Natural killer cell (primary cell): Measurements from ENCODE around the gene SLC25A26. TPM values are rescaled to one million over a fixed set of nuclear protein-coding genes. Genes with fewer than 3 reads are reported as not detected.

Experiments
- ATAC-seq, 3 donors: fragments of 150-1000 bp in 2 of 3; fragments of 200-7000 bp in 1 of 3; cut with Tn5 transposase; 1 replicate in 1 of 3; 2 replicates in 2 of 3; pipeline ENCODE4 v1.10.0; 2021; ENCODE audit warnings: mild to moderate bottlenecking in 2 of 3, moderate library complexity in 2 of 3
- DNase-seq, 2 donors: peaks; one replicate each; pipeline versions ENCODE4 v3.0.0 to v3.0.0-alpha.2; 2013 to 2021; ENCODE audit warnings: mixed read lengths in 1 of 2
- H3K27ac ChIP-seq: one replicate; pipeline ENCODE4 v1.5.1; 2013; ENCODE audit warnings: mild to moderate bottlenecking, low read length
- H3K27me3 ChIP-seq: one replicate; pipeline ENCODE4 v1.6.1; 2013; ENCODE audit warnings: low read length; ENCODE audit not compliant: control insufficient read depth, insufficient read depth
- H3K36me3 ChIP-seq: one replicate; pipeline ENCODE4 v1.6.1; 2013; ENCODE audit warnings: low read length; ENCODE audit not compliant: control insufficient read depth, insufficient read depth
- H3K4me1 ChIP-seq: one replicate; pipeline ENCODE4 v1.6.1; 2013; ENCODE audit warnings: low read length; ENCODE audit not compliant: control insufficient read depth, insufficient read depth
- H3K4me3 ChIP-seq: one replicate; pipeline ENCODE4 v1.5.1; 2013; ENCODE audit warnings: low read length
- H3K9me3 ChIP-seq: one replicate; pipeline ENCODE4 v1.6.1; 2013; ENCODE audit warnings: low read length; ENCODE audit not compliant: control insufficient read depth, insufficient read depth
- H3K27ac Mint-ChIP-seq, 2 donors: one replicate each; pipeline ENCODE4 v1.8.0; 2022; ENCODE audit warnings: mild to moderate bottlenecking in 2 of 2, mixed read lengths in 2 of 2, moderate library complexity in 1 of 2
- H3K27me3 Mint-ChIP-seq, 2 donors: one replicate each; pipeline ENCODE4 v1.8.0; 2022; ENCODE audit warnings: low read depth in 2 of 2, mixed read lengths in 2 of 2
- H3K36me3 Mint-ChIP-seq: one replicate; pipeline ENCODE4 v1.8.0; 2022; ENCODE audit warnings: mixed read lengths
- H3K4me1 Mint-ChIP-seq, 2 donors: one replicate each; pipeline ENCODE4 v1.8.0; 2022; ENCODE audit warnings: mixed read lengths in 2 of 2
- H3K4me3 Mint-ChIP-seq: one replicate; pipeline ENCODE4 v1.8.0; 2022; ENCODE audit warnings: mild to moderate bottlenecking, moderate library complexity, mixed read lengths
- H3K9me3 Mint-ChIP-seq, 2 donors: one replicate each; pipeline ENCODE4 v1.8.0; 2022; ENCODE audit warnings: mixed read lengths in 2 of 2
- WGBS: methylation state at CpG from one replicate; pipeline ENCODE4 v1.1.7; 2013; ENCODE audit warnings: missing lambda C conversion rate; ENCODE audit not compliant: insufficient coverage; 5-methylcytosine and 5-hydroxymethylcytosine counted together
- intact Hi-C: fragments of 100-400 bp; cut with micrococcal nuclease; formaldehyde crosslinking; loops from one replicate; pipeline ENCODE4 v1.14.2; 2022
- total RNA-seq, 4 donors: library from RNA; stranded (reverse); fragments of 120-200 nt in 1 of 4; gene quantifications; one replicate each; pipeline versions ENCODE4 v1.2.3 to v1.2.4, GENCODE V29; 2013 to 2022
- TF ChIP-seq, protein P1 (sequence below): fragments of 200-600 bp; IDR thresholded peaks from one replicate; pipeline ENCODE4 v1.8.0; 2022; ENCODE audit warnings: antibody characterized with exemption

Gene SLC25A26
- total RNA-seq, 3 donors from 2014 or later (not counting 1 experiment from before 2014, with no cell fraction given) = 18.4 to 23.9 (median 23.3) TPM

DNA sequence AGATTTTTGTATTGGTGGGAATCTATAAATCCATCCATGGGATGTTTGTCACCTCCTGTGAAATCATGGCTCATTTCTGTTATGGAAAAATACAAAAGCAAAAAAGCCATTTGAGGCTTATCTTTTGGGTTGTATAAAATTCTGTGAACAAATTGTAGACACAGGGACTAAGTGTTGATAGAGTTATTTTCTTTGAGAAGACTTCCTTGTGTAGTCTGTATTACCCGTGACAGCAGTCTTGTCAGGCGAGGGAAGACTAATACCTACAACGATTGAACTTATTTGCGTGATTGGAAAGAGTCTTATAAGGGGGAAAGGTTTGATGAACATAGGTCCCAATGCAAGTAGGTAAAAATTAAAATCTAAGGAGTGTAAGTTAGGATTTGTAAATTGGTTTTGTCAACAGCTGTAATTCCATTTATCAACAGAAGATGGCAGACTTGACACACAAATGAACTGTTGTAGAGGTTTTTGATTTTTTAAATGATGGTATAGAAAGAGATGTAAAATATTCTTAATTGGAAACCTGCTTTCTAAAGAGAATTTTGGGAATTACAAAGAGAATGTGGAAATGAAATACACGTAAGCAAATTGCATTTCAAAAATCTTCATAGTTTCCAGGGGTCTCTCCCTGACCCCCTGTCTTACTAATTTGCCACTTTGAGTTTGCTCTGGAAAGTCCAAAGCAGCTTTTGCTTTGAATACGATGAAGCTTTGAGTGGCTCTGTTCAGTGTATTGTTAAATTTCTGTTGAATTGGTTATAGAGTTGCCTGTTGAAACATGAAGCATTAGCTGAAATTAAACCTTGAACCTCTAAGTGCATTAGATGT is 33.2 kb downstream of the SLC25A26 start:
- H3K4me1 Mint-ChIP-seq = peaks cover 0 to 7% of the 10 kb centered on the region in 2 donors
- Histone ChIP-seq H3K4me1 (no peaks in the 10 kb centered on the region), H3K27me3 (no peaks in the 10 kb centered on the region), H3K4me3 (no peak overlapping the region), H3K27ac (no peak overlapping the region), H3K36me3 (peaks cover 6% of the 10 kb centered on the region), H3K9me3 (no peaks in the 10 kb centered on the region)
- H3K9me3 Mint-ChIP-seq = no peaks in the 10 kb centered on the region
- intact Hi-C loops = loop anchor here (1.0 kb wide), 3 partner anchors 22 to 562 kb away; no protein-coding TSS in a partner anchor
- no peak overlapping the region for H3K4me3 Mint-ChIP-seq
- WGBS = 81% methylated on average over 6 of the region's 6 CpGs
- H3K27ac Mint-ChIP-seq = no peak overlapping the region
- DNase-seq = peak in 1 of 2 donors; percentile 69
- TF ChIP-seq, protein P1, sequence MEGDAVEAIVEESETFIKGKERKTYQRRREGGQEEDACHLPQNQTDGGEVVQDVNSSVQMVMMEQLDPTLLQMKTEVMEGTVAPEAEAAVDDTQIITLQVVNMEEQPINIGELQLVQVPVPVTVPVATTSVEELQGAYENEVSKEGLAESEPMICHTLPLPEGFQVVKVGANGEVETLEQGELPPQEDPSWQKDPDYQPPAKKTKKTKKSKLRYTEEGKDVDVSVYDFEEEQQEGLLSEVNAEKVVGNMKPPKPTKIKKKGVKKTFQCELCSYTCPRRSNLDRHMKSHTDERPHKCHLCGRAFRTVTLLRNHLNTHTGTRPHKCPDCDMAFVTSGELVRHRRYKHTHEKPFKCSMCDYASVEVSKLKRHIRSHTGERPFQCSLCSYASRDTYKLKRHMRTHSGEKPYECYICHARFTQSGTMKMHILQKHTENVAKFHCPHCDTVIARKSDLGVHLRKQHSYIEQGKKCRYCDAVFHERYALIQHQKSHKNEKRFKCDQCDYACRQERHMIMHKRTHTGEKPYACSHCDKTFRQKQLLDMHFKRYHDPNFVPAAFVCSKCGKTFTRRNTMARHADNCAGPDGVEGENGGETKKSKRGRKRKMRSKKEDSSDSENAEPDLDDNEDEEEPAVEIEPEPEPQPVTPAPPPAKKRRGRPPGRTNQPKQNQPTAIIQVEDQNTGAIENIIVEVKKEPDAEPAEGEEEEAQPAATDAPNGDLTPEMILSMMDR = peak; percentile 94
- peak in 2 of 3 donors; percentile 46 to 70 for ATAC-seq
- H3K36me3 Mint-ChIP-seq = no peaks in the 10 kb centered on the region
- H3K27me3 Mint-ChIP-seq = no peaks in the 10 kb centered on the region

GRCh38 chr3:66255865-66256264 is 35.1 kb downstream of the SLC25A26 start:
- peaks cover 0 to 13% of the 10 kb centered on the region in 2 donors for H3K4me1 Mint-ChIP-seq
- ATAC-seq (no peak), DNase-seq (no peak)
- H3K4me3 ChIP-seq = no peak overlapping the region
- H3K36me3 ChIP-seq = no peaks in the 10 kb centered on the region
- no peaks in the 10 kb centered on the region for H3K36me3 Mint-ChIP-seq
- no peaks in the 10 kb centered on the region for H3K27me3 ChIP-seq
- no peaks in the 10 kb centered on the region for H3K9me3 ChIP-seq
- TF ChIP-seq, protein P1 = no peak
- no peaks in the 10 kb centered on the region for H3K4me1 ChIP-seq
- H3K27ac ChIP-seq = no peak overlapping the region
- intact Hi-C loops = no loop called here
- H3K9me3 Mint-ChIP-seq = no peaks in the 10 kb centered on the region
- H3K27ac Mint-ChIP-seq = no peak overlapping the region
- no peaks in the 10 kb centered on the region for H3K27me3 Mint-ChIP-seq
- no peak overlapping the region for H3K4me3 Mint-ChIP-seq
- no CpG with 5 or more reads among the region's 3 CpGs for WGBS

- H3K4me3 Mint-ChIP-seq = no peak overlapping the region
- peaks cover 0 to 13% of the 10 kb centered on the region in 2 donors for H3K4me1 Mint-ChIP-seq
- TF ChIP-seq, protein P1 = no peak
- intact Hi-C loops = no loop called here
- Histone ChIP-seq H3K27ac (no peak overlapping the region), H3K36me3 (no peaks in the 10 kb centered on the region), H3K27me3 (no peaks in the 10 kb centered on the region), H3K4me1 (no peaks in the 10 kb centered on the region), H3K9me3 (no peaks in the 10 kb centered on the region), H3K4me3 (no peak overlapping the region)
- H3K36me3 Mint-ChIP-seq = no peaks in the 10 kb centered on the region
- H3K27ac Mint-ChIP-seq = no peak overlapping the region
- H3K9me3 Mint-ChIP-seq = no peaks in the 10 kb centered on the region
- DNase-seq (no peak), ATAC-seq (no peak)
- H3K27me3 Mint-ChIP-seq = no peaks in the 10 kb centered on the region
- no CpG with 5 or more reads among the region's 2 CpGs for WGBS
Measured at GRCh38 chr3:66256806-66257205, 36.0 kb downstream of the SLC25A26 start.
